NOMO-1 (cell line): Measurements from ENCODE around the gene IL36A.

Experiments used
- DNase-seq, 2 experiments: peaks; one replicate each; lab custom pipeline; 2025; ENCODE audit not compliant: unreplicated experiment in 2 of 2; lab: John Stamatoyannopoulos, UW

IL36A gene, protein sequence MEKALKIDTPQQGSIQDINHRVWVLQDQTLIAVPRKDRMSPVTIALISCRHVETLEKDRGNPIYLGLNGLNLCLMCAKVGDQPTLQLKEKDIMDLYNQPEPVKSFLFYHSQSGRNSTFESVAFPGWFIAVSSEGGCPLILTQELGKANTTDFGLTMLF

DNA sequence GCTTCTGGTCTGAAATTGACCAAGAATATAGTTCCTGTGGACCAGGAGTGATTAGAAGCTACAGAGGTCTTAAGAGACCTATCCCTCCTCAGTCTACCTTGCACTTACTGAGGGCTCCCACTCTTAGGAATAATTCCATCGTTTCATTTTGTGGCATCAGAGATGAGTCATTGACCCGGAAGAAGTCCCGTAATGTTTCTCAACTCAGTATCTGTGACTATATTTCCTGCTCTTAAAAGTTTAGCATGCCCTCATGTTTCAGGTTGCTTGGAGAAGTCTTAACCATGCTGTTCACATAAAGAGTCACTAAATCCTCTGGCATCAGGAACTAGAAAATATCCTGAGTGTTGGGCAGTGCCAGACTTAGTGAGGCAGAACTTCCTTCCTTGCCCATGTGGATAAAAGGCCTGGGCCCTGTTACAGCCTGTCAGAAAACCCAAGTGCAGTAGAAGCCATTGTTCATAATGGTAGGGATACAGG lies at the start of gene IL36A:
IL36A (plus strand) TSS at position 430 of the 480 bp plus-strand sequence. CDS start 413 bp downstream, outside the sequence.
- no peak for DNase-seq

DNA sequence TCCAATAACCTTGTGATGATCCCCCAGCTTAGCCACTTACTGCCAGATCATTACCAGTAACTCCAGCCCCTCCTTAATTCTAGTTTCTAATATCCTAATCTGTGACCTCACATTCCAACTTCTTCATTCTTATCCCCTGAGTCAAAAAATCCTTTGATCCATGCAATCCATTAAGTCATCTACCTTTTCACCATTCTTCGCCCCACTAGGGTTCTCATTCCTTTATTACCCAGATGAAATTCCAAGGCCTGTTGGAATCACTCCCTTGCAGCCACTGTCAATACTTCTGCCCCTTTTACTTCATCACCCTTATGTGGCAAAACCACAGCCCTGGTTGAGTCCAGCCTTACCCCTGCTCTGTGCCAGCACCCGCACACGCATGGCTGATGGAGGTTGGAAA lies 47.7 kb upstream of the IL36A start:
- no peak for DNase-seq

DNA sequence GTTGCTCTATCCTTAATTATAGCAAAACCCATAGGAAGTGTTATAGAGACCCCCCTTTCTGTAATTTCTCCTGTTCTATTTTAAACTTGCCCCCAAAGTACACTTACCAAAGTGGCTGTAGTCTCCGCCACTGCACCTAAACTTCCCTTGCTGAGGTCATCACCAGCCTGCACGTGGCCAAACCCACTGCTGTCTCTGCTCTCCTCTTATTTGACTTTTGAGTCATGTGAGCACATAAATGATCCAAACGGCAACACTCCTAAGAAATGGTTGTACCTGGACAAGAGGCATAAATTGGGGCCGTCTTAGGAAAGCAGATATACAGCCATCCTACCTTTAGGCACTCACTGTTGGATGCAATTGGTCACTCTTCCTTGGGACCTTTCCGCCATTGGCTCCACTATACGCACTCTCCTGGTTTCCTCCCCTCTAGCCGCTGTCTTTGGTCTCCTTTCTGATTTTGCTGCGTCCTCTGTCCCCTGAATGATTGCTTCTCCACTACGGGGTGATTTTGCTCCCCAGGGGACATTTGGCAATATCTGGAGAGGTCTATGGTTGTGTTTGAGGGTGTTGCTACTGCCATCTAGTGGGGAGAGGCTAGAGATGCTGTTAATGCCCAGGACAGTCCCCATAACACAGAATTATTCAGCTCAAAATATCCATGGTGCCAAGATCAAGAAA lies 46.7 kb upstream of the IL36A start:
- peak in 1 of 2 experiments; percentile 57 for DNase-seq

DNA sequence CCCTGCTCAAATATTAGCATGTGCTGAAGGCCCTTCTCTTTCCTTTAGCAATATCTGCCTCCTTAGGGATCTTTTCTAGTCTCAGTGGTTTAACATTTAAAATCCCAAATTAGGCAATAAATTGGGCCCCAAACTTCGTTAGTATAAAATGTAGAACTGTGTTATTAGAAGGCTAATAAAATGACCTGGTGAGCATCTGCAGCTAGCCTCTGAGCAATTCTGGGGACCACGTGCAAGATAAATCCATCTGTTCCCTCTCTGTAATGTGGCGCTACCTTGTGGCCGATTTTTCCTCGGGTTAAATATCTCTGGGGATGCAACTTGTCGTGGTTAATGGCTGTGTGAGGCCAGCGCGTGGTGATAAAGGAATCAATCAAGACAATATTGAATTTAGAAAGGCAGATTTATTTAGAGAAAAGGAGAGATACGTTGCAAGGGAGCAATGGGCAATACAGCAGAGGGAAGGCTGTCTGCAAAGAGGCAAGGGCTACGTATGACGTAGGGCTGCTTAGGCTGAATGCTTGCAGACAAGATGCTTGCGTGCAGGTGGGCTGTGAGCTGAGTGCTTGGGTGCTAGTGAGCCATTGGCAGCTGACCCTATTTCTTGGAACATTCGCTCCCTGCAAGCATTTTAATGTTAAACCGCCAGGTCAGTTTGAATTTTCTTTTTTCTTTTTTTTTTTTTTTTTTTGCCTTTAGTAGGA lies 46.0 kb upstream of the IL36A start:
- DNase-seq: no peak

DNA sequence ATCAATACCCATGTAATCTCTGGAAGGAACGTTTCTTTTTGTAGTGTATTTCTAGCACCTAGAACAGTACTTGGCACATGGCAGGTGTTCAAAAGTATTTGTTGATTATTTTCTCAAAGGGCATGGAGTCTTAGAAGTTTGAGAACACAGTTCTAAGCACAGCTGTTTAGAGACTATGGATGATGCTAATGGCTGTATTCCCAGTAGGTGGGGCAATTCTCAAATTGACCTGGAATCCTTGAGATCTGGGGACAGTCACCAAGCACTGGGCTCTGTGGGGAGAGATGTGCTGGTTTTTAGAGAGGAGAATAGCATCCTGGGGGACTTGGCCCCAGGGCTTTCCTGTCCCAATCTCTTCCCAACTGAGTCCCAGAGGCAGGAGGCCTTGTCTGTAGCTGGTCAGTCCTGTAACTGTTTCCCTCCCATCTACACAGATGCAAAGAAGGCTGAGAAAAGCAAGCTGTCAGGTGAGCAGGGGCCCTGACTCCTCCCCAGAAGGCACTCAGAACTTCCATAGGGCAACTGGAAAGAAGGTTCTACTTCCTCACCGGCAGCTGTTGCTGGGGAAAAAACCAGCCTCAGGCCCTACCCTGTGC lies 44.9 kb upstream of the IL36A start:
- no peak for DNase-seq

DNA sequence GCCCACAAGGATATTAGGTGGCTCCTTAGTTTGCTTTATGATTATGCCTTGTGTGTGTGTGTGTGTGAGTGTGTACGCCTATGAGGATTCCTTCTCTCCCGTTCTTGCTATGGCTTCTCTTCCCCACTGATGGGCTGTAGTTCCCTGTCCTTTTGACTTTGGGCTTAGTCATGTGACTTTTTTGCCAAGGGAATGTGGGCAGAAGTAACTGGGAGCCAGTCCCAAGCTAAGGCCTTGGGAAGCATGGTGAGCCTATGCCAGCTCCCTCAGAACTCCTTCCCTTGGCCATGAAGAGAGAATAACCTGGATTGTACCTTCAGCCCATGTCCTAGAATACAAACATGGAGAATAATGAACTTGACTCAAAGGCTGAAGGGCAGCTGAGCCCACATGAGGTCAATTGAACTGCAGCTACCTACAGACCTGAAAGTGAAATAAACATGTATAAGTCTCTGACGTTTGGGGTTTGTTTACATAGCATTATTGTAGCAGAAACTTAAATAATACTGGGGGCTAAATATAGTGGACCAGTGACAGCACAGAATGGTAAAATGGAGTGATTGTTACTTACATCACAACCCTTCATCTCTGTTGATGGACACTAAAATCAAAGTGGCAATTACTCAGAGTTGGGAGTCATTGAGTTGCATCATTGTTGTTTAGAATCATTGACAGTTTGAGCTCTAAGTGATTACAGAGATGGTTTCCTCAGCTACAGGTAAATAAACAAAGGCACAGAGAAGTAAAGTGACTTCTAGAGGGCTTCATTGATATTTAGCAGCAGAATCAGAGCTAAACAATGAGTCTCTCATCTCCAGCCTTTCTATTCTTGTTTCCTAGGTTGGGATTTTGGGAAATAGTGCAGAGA lies 42.7 kb upstream of the IL36A start:
- no peak for DNase-seq

DNA sequence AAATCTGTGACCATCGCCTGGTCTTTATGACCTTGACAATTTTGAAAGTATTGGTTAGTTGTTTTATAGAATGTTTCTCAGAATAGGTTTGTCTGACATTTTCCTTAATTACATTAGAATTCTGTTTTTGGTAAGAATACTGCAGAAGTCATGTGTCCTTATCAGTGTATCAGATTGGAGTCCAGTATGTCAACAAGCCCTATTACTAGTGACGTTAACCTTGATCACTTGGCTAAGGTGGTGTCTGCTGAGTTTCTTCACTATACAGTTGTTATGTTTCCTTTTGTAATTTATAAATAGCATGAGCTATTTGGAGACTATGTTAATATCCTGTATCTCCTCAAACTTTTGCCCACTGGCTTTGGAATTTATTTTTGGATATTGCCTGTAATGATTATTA lies 38.2 kb upstream of the IL36A start:
- no peak for DNase-seq

DNA sequence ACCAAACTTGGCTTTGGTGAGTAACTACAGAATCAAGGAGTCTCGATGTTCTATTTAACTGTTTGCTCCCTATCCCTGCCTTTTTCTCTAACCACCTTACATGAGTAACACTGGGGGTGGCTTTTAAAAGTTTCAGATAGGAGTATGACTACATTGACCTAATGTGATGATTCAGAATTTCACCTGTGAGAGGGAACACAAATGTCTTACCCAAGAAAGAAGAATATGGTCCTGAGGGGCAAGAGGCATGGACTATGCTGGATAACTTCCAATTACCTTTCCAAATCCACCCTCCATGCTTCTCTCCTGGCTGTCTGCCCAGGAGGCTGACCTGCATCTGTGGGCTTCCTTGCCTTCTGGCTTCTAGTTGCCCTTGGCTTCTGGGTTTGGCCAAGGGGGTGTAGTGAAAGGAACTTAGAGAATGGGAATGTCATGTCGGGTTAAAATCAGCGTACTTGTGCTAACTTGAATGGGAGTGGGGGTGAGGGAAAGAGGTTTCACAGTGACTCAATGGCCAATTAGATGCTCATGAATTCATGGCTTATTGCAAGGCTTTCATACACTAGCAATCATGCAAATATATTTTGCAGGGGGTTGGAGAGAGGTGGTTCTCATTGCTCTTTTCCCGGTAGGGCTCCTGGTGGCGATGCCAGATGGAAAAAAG lies 32.7 kb upstream of the IL36A start:
- DNase-seq: no peak

DNA sequence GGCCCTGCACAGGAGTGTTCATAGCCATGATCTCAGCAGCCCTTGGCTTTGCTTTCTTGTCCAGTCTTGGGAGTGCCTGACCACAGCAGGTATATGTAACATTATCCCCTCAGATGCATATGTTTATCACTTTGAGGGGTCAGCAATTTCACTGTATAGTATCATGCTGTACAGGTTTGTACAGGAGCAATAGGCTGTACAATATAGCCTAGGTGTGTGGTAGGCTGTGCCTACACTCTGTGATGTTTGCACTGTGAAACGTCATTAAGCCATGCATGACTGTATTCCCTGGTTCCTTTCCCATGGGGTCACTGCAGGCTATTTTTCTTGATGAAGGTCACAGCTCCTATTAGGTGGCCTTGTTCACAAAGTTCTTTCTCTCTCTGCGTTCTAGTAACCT lies 32.1 kb upstream of the IL36A start:
- no peak for DNase-seq

DNA sequence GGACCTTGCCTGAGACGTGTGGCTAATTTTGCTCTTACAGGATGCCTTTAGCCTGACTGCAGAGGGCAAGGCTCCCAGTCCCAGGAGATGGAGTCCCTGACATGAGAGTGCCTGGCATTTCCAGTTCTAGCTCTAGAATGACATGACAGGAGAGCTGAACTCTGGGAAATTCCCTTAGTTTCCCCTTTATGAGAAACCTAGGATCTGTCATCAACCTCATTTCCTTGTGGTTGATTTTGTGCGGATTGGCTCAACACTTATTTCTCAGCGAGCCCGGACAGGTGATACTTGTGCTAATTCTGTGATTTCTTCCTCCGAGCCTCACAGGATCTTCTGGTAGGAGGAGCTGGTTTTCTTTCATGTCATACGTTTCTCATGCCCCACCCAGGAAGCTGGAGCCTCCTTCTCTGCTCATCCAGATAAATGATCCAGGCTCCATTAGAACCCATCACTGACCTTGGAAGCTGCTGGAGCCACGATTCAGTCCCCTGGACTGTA lies 27.7 kb upstream of the IL36A start, which contains the start of gene IL36G:
IL36G (plus strand) TSS at position 448 of the 498 bp plus-strand sequence. CDS start 633 bp downstream, outside the sequence.
- DNase-seq: no peak

DNA sequence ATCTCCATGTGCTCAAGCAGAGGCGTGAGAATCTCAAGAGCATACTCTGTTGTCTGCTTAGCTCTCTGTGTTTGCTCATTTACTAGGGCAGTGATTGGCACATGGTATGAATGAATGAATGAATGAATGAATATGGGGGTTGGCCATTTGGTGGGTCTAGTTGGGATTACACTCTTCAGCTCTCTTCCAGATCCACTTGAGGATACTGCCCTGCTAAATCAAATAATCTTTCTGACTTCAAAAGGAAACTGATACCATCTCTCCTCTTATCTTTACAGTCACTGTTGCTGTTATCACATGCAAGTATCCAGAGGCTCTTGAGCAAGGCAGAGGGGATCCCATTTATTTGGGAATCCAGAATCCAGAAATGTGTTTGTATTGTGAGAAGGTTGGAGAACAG lies 25.5 kb upstream of the IL36A start:
- DNase-seq: no peak

DNA sequence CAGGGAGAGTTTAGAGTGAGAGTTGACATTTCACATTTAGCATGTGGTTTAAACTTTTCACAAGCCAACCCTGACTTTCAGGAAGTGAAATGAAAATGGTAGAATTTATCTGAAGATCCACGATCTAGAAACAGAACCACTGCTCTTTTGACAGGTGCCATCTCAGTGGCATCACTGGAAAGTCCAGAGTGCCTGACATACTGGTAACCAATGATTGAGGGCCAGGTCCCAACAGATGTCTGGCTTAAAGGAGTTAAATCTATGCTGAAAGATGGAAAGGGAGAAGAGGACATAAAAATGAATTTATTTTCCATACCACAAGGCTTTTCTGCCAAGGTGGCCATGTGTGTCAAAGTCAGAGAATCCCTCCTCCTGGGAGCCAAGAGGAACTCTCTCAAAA lies 24.7 kb upstream of the IL36A start:
- DNase-seq: no peak

DNA sequence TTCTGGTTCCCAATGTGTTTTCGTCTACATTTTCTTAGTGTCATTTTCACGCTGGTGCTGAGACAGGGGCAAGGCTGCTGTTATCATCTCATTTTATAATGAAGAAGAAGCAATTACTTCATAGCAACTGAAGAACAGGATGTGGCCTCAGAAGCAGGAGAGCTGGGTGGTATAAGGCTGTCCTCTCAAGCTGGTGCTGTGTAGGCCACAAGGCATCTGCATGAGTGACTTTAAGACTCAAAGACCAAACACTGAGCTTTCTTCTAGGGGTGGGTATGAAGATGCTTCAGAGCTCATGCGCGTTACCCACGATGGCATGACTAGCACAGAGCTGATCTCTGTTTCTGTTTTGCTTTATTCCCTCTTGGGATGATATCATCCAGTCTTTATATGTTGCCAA lies 20.2 kb upstream of the IL36A start:
- no peak for DNase-seq

DNA sequence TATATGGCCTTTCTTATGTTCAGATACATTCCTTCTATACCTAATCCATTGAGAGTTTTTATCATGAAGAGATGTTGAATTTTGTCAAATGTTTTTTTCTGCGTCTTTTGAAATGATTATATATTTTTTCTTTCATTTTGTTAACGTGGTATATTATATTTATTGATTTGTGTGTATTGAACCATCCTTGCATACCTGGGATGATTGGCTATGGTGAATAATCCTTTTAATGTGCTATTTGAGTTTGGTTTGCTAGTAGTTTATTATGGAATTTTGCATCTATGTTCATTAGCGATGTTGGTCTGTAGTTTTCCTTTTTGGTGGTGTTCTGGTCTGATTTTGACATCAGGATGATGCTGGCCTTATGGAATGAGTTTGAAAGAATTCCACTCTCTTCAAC lies 15.6 kb upstream of the IL36A start:
- no peak for DNase-seq

DNA sequence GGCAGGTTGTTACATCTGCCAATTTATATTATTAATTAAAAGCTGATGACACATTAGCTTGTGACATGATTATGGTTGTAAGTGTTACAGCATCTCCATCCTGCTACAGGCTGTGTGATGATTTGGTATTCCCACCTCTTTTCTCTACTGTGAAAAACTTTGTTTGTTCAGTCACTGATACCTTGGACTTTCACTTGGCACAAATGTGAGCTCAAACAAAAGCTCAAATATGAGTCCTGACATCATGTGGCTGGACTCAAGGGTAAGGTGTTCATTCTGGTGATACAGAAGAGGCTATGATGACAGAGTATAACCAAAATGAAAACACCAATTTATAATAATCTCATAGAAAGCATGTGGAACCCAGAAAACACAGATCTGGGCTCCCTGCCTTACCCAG lies 11.4 kb upstream of the IL36A start:
- no peak for DNase-seq

DNA sequence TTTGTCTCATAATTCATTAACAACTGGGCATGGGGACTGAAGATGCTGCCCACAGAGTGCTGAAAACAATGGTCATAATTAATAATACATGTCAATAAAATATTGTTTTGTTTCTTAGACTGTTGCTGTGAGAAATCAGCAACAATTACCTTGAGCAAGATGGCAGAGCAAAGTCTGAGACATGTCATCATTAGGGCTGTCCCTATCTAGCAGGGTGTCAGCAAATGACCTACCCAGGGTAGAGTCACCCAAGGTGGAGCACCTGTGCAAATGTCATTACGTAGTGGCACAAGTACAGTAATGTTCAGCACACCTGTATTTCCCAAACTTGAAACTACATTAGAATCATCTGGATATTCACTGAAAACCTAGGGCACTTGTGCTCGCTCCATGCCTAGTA lies 10.6 kb upstream of the IL36A start:
- DNase-seq: no peak

DNA sequence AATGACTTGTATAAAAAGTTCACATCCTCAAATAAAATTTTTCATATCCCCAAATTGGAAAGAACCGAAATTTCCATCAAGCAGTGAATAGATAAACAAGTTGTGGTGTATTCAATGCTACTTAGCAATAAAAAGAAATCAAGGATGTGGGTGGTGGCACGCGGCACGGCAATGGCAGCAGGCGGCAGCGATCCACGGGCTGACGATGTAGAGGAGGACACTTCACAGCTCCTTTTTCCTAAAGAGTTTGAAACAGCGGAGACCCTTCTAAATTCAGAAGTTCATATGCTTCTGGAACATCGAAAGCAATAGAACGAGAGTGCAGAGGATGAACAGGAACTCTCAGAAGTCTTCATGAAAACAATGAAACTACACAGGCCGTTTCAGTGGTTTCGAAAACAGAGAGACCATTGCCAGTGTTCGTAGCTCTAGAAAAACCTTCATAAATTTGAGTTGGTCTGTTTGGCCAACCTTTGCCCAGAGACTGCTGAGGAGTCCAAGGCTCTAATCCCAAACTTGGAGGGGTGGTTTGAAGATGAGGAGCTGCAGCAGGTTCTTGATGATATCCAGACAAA lies 9.8 kb upstream of the IL36A start:
- no peak for DNase-seq

DNA sequence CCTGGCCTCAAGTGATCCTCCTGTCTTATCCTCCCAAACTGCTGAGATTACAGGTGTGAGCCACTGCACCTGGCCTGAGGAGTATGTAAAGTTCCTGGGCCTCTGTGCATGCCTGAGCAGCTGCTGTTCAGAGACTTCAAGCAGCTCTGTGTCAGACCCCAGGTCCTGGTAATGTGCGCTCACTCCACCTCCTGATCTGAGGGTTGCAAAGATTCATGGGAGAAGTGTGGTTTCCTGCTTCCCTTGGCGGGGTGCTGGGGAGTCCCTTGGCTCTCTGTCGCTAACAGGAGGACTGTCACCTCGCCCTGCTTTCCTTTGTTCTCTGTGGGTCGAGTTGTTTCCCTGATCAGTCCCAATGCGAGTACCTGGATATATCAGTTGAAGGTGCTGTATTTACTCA lies 8.6 kb upstream of the IL36A start:
- no peak for DNase-seq

DNA sequence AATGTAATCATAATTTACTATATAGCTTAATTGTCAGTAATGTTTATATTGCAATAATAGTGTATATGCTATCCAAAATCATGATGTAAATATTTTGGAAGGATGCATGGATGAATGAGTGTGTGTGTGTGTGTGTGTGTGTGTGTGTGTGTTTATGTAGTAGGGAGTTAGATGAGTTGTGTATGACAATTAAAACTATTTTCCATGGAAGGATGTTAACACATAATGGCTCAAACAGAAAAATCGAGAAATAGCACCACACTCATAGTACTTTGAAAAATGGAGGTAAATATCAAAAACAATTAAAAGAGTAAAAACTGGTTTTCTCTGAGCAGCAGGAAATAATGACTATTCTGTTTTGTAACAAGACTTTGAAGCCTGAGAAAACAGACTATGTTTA lies 8.1 kb upstream of the IL36A start:
- DNase-seq: no peak

DNA sequence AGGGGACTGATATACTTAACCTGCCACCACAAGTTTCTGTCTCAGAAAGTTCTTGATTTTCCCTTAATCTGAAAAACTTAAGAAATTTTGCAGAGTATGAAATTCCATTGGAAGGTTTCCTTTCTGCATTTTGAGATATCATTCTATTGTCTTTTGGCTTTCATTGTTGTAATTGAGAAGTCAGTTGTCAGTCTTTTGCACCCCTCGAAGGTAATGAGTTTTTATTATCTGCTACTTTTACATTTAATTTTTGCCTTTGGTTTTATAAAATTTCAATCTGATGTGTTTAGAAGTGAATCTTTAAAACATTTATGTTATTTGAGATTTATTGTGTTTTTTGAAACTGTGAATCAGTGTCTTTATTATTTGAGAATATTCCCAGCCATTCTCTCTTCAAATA lies 4.8 kb upstream of the IL36A start:
- no peak for DNase-seq
